ENCODE data around the gene BANF1.

BANF1 gene

DNA sequence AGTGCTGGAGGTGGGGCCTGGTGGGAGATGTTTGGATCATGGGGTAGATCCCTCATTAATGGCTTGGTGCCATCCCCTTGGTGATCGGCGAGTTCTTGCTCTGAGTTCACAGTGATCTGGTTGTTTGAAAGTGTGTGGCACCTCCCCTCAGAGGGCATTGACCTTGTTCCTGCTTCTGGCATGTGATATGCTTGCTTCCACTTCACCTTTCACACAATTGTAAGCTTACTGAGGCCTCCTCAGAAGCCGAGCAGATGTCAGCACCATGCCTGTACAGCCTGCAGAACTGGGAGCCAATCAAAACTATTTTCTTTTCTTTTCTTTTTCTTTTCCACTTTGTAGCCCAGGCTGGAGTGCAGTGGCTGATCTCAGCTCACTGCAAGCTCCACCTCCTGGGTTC, 35.0 kb downstream of the BANF1 start (continued):
- TF ChIP-seq ZNF223 (tag by site-specific recombination; IDR thresholded peaks at IDR 0.05) (no peak), ZNF341 (tag by site-specific recombination; IDR thresholded peaks at IDR 0.05; ENCODE audit: low read depth) (no peak), ZNF560 (tag by site-specific recombination; IDR thresholded peaks at IDR 0.05; ENCODE audit: borderline replicate concordance) (no peak), ZNF776 (tag by site-specific recombination; IDR thresholded peaks at IDR 0.05; ENCODE audit: borderline replicate concordance) (no peak), ZFP3 (tag by site-specific recombination; IDR thresholded peaks at IDR 0.05; ENCODE audit: low read depth) (no peak), SP7 (tag by site-specific recombination; IDR thresholded peaks at IDR 0.05) (no peak)

DNA sequence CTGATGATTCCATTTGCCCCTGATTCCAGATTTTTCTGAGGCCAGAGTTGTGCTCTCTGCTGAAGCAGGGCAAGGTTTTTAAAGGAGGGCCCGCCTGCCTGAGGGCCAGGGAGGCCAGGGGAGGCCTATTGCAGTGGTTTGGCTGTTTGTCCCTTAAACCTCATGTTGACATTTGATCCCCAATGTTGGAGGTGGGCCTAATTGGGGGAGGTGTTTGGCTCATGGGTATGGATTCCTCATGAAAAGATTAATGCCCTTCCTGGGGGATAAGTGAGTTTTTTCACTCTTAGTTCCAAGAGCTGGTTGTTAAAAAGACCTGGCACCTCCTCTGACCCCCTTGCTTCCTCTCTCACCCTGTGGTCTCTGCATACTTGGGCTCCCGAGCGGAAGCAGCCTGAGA, 37.5 kb downstream of the BANF1 start:
- no peak overlapping the region for H3K4me3 ChIP-seq (ENCODE audit: low read depth, low read length)
- no peaks in the 10 kb centered on the region for H3K4me1 ChIP-seq (ENCODE audit: control insufficient read depth, insufficient read depth, low read length)
- ChIA-PET POLR2A (no interaction called here), CTCF (interaction anchor here (0.5 to 1.0 kb wide), 2 partner anchors 17 to 118 kb away, joined by 3 to 6 read pairs; no protein-coding TSS in a partner anchor)
- H3K27ac ChIP-seq (ENCODE audit: extremely low read depth, low read depth, low read length) = no peak overlapping the region
- TF ChIP-seq, protein P1, sequence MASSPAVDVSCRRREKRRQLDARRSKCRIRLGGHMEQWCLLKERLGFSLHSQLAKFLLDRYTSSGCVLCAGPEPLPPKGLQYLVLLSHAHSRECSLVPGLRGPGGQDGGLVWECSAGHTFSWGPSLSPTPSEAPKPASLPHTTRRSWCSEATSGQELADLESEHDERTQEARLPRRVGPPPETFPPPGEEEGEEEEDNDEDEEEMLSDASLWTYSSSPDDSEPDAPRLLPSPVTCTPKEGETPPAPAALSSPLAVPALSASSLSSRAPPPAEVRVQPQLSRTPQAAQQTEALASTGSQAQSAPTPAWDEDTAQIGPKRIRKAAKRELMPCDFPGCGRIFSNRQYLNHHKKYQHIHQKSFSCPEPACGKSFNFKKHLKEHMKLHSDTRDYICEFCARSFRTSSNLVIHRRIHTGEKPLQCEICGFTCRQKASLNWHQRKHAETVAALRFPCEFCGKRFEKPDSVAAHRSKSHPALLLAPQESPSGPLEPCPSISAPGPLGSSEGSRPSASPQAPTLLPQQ (tag by site-specific recombination; IDR thresholded peaks at IDR 0.05) = 0 out of 2 replicates have a peak, but pooled peaks have one; percentile 20
- TF ChIP-seq GLIS1 (tag by site-specific recombination; IDR thresholded peaks at IDR 0.05) (peak; percentile 52), ZNF530 (tag by site-specific recombination; IDR thresholded peaks at IDR 0.05; ENCODE audit: low read depth) (no peak)
- TF ChIP-seq, protein P2, sequence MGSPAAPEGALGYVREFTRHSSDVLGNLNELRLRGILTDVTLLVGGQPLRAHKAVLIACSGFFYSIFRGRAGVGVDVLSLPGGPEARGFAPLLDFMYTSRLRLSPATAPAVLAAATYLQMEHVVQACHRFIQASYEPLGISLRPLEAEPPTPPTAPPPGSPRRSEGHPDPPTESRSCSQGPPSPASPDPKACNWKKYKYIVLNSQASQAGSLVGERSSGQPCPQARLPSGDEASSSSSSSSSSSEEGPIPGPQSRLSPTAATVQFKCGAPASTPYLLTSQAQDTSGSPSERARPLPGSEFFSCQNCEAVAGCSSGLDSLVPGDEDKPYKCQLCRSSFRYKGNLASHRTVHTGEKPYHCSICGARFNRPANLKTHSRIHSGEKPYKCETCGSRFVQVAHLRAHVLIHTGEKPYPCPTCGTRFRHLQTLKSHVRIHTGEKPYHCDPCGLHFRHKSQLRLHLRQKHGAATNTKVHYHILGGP (tag by site-specific recombination; IDR thresholded peaks at IDR 0.05) = no peak
- no peaks in the 10 kb centered on the region for H3K9me3 ChIP-seq (ENCODE audit: control insufficient read depth, insufficient read depth, low read depth, low read length)
- H3K36me3 ChIP-seq (ENCODE audit: control insufficient read depth in 2 of 2, insufficient read depth in 1 of 2, low read length in 2 of 2) = no peaks in the 10 kb centered on the region

DNA sequence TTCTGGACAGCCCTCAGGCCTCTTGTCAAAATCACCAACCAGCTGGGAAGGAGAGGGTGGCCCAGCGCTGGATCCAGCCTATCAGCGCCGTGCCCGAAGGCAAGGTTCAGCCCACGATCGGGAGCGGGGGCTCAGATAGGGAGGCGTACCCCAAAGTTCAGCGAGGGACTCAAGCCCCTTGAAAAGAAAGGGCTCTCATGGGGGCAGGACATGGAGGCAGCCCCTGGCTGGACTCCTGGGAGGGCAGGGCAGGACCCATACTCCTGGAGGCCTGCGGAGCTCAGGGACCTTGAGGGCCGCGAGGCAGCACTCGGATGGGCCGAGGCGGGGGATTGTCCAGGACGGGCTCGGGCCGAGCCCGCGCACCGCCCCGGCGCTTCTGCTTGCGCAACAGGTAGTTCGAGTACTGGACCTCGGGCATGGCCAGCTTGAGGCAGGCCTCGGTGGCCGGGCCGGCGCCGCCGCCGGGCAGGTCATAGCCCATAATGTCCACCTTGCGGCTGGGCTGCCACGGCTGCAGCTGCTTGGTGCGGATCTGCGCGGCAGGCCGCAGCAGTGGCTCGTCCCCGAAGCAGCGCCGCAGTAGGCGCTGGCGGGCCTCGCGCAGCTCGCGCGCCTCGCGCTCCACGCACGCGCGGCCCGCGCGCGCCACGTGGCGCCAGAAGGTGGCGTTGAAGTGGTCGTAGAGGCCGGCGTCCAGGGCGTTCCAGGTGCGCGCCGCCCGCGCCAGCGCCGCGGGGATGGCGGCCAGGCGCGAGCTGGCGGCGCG, 40.1 kb downstream of the BANF1 start:
- no peak overlapping the region for H3K4me3 ChIP-seq (ENCODE audit: low read depth, low read length)
- H3K4me1 ChIP-seq (ENCODE audit: control insufficient read depth, insufficient read depth, low read length) = no peaks in the 10 kb centered on the region
- ChIA-PET CTCF (interaction anchor here (0.6 to 1.0 kb wide), 4 partner anchors 13 to 245 kb away, joined by 3 to 4 read pairs (median 3); no protein-coding TSS in a partner anchor), POLR2A (no interaction called here)
- no peaks in the 10 kb centered on the region for H3K9me3 ChIP-seq (ENCODE audit: control insufficient read depth, insufficient read depth, low read depth, low read length)
- no peak overlapping the region for H3K27ac ChIP-seq (ENCODE audit: extremely low read depth, low read depth, low read length)
- H3K36me3 ChIP-seq (ENCODE audit: control insufficient read depth in 2 of 2, insufficient read depth in 1 of 2, low read length in 2 of 2) = no peaks in the 10 kb centered on the region
- TF ChIP-seq ZNF768 (tag by site-specific recombination; IDR thresholded peaks at IDR 0.05) = no peak
- TF ChIP-seq ZNF654 (tag by site-specific recombination; IDR thresholded peaks at IDR 0.05; ENCODE audit: low read depth) = no peak
- TF ChIP-seq ZNF830 (tag by site-specific recombination; IDR thresholded peaks at IDR 0.05; ENCODE audit: low read depth) = no peak
- no peak for TF ChIP-seq ZNF776 (tag by site-specific recombination; IDR thresholded peaks at IDR 0.05; ENCODE audit: borderline replicate concordance)
- no peak for TF ChIP-seq ZNF548 (tag by site-specific recombination; IDR thresholded peaks at IDR 0.05)
- TF ChIP-seq, protein P3, sequence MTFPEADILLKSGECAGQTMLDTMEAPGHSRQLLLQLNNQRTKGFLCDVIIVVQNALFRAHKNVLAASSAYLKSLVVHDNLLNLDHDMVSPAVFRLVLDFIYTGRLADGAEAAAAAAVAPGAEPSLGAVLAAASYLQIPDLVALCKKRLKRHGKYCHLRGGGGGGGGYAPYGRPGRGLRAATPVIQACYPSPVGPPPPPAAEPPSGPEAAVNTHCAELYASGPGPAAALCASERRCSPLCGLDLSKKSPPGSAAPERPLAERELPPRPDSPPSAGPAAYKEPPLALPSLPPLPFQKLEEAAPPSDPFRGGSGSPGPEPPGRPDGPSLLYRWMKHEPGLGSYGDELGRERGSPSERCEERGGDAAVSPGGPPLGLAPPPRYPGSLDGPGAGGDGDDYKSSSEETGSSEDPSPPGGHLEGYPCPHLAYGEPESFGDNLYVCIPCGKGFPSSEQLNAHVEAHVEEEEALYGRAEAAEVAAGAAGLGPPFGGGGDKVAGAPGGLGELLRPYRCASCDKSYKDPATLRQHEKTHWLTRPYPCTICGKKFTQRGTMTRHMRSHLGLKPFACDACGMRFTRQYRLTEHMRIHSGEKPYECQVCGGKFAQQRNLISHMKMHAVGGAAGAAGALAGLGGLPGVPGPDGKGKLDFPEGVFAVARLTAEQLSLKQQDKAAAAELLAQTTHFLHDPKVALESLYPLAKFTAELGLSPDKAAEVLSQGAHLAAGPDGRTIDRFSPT (tag by site-specific recombination; IDR thresholded peaks at IDR 0.05) = no peak
- no peak for TF ChIP-seq ZNF600 (tag by site-specific recombination; IDR thresholded peaks at IDR 0.05)
- TF ChIP-seq, protein P4, sequence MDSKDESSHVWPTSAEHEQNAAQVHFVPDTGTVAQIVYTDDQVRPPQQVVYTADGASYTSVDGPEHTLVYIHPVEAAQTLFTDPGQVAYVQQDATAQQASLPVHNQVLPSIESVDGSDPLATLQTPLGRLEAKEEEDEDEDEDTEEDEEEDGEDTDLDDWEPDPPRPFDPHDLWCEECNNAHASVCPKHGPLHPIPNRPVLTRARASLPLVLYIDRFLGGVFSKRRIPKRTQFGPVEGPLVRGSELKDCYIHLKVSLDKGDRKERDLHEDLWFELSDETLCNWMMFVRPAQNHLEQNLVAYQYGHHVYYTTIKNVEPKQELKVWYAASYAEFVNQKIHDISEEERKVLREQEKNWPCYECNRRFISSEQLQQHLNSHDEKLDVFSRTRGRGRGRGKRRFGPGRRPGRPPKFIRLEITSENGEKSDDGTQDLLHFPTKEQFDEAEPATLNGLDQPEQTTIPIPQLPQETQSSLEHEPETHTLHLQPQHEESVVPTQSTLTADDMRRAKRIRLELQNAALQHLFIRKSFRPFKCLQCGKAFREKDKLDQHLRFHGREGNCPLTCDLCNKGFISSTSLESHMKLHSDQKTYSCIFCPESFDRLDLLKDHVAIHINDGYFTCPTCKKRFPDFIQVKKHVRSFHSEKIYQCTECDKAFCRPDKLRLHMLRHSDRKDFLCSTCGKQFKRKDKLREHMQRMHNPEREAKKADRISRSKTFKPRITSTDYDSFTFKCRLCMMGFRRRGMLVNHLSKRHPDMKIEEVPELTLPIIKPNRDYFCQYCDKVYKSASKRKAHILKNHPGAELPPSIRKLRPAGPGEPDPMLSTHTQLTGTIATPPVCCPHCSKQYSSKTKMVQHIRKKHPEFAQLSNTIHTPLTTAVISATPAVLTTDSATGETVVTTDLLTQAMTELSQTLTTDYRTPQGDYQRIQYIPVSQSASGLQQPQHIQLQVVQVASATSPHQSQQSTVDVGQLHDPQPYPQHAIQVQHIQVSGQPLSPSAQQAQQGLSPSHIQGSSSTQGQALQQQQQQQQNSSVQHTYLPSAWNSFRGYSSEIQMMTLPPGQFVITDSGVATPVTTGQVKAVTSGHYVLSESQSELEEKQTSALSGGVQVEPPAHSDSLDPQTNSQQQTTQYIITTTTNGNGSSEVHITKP (tag by site-specific recombination; IDR thresholded peaks at IDR 0.05) = no peak
- no peak for TF ChIP-seq ZNF785 (tag by site-specific recombination; IDR thresholded peaks at IDR 0.05)
- no peak for TF ChIP-seq SP7 (tag by site-specific recombination; IDR thresholded peaks at IDR 0.05)
- TF ChIP-seq ZBTB17 (tag by site-specific recombination; IDR thresholded peaks at IDR 0.05) = no peak
- TF ChIP-seq, protein P5, sequence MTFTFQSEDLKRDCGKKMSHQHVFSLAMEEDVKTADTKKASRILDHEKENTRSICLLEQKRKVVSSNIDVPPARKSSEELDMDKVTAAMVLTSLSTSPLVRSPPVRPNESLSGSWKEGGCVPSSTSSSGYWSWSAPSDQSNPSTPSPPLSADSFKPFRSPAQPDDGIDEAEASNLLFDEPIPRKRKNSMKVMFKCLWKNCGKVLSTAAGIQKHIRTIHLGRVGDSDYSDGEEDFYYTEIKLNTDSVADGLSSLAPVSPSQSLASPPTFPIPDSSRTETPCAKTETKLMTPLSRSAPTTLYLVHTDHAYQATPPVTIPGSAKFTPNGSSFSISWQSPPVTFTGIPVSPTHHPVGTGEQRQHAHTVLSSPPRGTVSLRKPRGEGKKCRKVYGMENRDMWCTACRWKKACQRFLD (tag by site-specific recombination; IDR thresholded peaks at IDR 0.05) = no peak
- TF ChIP-seq ZNF555 (tag by site-specific recombination; conservative IDR thresholded peaks at IDR 0.05) = no peak
- no peak for TF ChIP-seq ZNF202 (tag by site-specific recombination; IDR thresholded peaks at IDR 0.05; ENCODE audit: borderline replicate concordance)

Measured in HEK293 (cell line).